Measurements from ENCODE around the gene KCNJ15.

GRCh38 chr21:38298832-38299231 lies 42.0 kb downstream of the KCNJ15 start:
- TF ChIP-seq, protein P1, sequence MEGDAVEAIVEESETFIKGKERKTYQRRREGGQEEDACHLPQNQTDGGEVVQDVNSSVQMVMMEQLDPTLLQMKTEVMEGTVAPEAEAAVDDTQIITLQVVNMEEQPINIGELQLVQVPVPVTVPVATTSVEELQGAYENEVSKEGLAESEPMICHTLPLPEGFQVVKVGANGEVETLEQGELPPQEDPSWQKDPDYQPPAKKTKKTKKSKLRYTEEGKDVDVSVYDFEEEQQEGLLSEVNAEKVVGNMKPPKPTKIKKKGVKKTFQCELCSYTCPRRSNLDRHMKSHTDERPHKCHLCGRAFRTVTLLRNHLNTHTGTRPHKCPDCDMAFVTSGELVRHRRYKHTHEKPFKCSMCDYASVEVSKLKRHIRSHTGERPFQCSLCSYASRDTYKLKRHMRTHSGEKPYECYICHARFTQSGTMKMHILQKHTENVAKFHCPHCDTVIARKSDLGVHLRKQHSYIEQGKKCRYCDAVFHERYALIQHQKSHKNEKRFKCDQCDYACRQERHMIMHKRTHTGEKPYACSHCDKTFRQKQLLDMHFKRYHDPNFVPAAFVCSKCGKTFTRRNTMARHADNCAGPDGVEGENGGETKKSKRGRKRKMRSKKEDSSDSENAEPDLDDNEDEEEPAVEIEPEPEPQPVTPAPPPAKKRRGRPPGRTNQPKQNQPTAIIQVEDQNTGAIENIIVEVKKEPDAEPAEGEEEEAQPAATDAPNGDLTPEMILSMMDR (IDR thresholded peaks at IDR 0.05; ENCODE audit: insufficient read depth, low read depth, low read length), result no peak
- TF ChIP-seq EZH2 (IDR thresholded peaks at IDR 0.05; ENCODE audit: insufficient read depth, low read length), result no peak

All from astrocyte (in vitro differentiated cells and primary cell).